ENCODE data around the gene LOXL1.

- TF ChIP-seq CTCF (IDR thresholded peaks at IDR 0.05) (no peak), POLR2A (IDR thresholded peaks at IDR 0.05) (no peak), POLR2AphosphoS5 (IDR thresholded peaks at IDR 0.05) (peak; percentile 29)
Measured at GRCh38 chr15:73983211-73983727, 57.0 kb downstream of the LOXL1 start.
